GM19324 (cell line): ENCODE data around the gene VPS51.
"Not testable (repeated sequence)": the region's sequence is repeated elsewhere in the genome, so short reads cannot be mapped to it uniquely, and the experiment has no call there.

Experiments
- ATAC-seq: cut with Tn5 transposase; IDR thresholded peaks from one replicate; pipeline ENCODE4 v1.9.1; 2021; ENCODE audit warnings: mild to moderate bottlenecking, moderate library complexity; ENCODE audit not compliant: unreplicated experiment, low FRiP score

Gene VPS51

GRCh38 chr11:65132238-65132987, 36.4 kb downstream of the VPS51 start:
- ATAC-seq = peak; percentile 39

DNA sequence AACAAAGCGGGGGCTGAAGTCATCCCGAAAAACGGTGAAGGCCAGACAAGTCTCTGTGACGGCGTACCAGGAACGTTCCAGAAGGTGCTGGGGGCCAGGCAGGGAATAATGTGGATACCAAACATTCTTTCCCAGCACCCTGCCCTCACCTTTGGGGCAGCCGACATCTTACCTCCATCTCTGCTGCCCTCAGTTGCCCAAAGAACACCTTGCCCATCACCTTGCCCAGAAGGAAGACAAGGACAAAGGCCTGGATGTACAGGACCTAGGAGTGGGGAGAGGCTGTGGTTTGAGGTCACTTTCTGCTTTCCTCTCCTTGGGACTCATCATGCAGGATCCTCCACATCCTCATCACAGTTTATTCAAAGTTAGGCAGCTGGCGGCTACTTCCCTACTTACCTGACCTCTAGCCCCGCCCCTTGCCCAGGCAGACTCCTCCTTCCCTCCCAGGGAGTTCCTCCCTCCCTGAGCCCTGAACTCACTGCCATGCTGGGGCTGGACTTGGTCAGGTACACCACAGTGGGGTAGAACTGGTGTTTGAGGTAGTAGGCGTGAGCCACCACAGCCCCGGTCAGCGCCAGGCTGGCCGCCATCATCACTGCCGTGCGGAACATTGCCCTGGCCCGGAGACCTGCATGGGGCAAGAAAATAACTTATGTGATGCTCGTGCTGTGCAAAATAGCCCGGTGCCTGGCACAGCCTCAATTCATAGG, 37.1 kb downstream of the VPS51 start:
- ATAC-seq = no peak

DNA sequence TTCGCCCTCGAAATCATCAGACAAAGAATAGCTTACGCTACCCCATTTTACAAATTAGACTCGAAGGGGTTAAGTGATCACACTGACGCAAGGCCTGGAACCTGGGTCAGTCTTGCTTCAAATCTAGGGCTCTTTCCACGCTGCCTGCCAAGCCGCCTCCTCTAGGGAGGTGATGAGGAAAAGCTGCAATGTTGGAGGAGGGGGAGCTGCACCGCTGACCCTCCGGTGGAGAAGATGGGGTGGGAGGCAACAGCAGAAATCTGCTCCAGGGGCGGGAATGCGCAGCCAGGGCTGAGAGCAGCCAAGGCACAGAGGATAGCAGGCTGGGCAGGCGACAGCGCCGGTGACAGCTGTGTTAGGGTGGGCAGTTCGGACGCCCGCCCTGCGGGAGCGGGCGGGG, 37.7 kb downstream of the VPS51 start:
- no peak for ATAC-seq

GRCh38 chr11:65134240-65134951, 38.4 kb downstream of the VPS51 start, which contains the start of gene SYVN1:
TSS of gene SYVN1 (minus strand) at chr11:65134519. CDS start at chr11:65133601, 918 bp downstream.
- peak; percentile 50 for ATAC-seq

GRCh38 chr11:65134952-65135632, 39.1 kb downstream of the VPS51 start:
- peak; percentile 62 for ATAC-seq

DNA sequence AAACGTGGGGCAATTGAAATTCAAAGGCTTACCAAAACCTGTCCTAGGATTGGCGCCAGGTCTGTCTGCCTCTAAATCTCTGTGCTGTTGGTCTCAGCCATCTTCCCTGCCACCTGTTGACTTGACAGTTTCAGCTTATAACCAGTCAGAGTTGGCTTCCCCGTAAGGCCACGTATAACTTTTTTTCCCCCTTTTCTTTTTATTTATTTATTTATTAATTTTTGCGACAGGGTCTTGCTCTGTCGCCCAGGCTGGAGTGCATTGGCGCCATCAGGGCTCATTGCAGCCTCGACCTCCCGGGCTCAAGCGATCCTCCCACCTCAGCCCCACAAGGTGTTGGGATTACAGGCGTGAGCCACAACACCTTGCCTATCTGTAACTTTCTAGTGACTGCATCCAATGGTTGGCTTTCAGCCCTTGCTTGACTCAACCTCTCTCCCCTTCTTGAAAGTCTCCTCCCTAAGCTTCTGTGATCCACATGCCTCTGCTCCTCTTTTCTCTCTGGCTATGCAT, 39.7 kb downstream of the VPS51 start:
- no peak for ATAC-seq

DNA sequence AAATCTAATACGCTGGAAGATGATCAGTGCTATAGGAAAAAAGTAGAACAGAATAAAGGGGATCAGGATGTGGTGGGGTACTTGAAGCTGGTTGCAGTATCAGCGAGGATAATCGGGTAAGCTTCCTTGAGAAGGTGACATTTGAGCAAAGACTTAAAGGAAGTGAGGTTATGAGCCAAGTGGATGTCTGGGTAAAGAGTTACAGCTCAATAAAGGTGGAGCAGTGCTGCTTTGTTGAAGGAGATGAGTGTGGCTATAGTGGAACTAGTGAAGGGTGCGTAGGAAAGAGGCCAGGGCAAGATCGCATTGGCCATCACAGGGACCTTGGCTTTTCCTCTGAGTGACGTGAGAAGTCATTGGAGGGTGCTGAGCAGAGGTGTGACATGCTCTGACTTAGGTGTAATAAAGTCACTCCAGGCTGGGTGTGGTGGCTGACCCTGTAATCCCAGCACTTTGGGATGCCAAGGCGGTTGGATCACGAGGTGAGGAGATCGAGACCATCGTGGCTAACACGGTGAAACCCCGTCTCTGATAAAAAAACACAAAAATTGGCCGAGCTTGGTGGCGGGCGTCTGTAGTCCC, 40.6 kb downstream of the VPS51 start:
- no peak for ATAC-seq

DNA sequence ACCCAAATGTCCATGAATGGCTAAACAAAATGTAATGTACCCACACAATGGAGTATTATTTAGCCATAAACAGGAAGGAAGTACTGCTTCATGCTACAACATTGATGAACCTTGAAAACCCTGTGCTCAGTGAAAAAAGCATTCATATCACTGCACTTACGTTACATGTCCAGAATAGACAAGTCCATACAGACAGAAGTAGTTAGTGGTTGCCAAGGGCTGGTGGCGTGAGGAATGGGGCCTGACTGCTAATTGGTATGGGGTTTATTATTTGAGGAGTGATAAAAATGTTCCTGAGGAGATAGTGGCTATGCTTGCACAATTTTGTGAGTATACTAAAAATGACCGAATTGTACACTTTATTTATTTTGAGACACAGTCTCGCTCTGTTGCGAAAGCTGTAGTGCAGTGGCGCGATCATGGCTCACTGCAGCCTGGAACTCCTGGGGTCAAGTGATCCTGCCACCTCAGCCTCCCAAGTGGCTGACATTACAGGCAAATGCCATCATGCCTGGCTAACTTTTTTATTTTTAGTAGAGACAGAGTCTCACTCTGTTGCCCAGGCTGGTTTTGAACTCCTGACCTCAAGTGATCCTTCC, 46.0 kb downstream of the VPS51 start:
- ATAC-seq = no peak

DNA sequence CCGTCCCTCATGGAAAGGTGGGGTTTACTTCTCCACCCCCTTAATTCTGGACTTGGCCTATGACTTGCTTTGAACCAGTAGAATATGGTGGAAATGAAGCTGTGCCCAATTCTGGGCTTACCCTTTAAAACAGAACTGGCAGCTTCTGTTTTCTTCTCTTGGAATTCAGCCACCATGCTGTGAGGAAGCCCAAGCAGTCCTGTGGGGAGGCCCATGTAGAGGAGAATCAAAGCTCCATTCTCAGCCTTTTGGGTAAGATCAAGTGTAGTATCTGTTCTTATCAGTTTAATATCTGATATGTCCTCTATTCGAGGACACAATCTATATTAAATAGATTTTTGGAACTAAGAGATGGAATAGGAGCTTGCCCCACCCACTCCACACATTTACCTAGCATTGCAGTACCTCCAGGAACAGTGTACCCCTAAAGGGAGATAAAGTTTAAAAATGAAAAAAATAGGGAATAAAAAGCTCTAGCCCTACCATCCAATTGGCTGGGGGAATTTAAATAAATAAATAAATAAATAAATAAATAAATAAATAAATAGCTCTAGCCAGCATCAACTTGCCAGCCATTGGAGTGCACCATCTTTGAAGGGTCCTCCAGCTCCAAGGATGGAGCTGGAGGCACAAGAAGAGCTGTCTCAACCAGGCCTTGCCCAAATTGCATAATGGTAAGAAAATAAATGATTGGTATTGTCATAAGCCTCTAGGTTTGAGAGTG, 51.5 kb downstream of the VPS51 start:
- ATAC-seq = no peak

DNA sequence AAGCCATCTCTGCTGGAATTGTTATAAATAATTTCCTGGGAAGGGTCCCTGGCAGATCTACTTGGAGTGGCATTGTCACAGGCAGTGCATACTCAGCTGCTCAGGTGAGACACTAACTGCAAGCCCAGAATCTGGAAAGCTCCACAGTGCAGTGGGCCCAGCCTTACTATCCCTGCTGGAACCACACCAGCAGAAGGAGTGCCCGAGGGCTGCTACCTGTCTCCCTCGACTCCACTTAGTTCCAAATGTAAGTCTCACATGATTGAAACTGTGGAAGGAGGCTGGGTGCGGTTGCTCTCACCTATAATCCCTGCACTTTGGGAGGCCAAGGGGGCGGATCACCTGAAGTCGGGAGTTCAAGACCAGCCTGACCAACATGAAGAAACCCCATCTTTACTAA, 52.6 kb downstream of the VPS51 start:
- no peak for ATAC-seq

- not testable (repeated sequence) for ATAC-seq
Measured at GRCh38 chr11:65150131-65150508, 54.1 kb downstream of the VPS51 start.

DNA sequence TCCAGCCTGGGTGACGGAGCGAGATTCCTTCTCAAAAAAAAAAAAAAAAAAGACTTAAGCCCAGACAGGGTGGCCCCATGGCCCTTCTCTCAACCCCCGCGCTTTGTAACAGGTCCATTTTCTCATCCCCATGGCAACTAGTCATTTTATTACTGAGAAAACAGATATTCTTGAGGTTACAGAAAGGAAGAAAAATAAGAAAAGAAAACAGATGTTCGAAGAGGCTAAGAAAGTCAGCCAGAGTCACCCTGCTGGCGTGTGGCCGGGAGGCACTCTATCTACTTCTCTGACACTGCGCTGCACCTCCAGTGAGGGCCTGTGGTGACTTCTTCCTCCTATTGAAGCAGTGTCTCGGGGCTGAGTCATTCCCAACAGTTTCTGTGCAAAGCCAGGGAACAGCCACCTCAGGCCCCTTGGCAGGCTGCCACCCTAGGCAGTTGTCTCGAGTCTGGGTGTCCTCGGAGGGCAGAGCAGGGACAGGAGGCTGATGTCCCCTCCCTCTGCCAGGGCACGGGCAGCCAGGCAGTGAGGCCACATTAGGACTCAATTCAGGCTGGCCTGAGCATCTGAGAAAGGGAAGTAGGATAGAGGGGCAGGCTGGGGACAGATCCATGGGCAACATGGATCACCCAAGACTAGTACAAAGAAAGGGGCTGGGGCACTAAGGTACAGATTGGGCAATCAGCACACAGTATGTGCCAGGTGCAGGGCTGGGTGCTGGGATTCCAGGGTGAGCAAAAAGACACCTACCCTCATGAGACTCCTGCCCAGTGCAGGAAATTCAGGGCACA, 54.7 kb downstream of the VPS51 start:
- no peak for ATAC-seq

DNA sequence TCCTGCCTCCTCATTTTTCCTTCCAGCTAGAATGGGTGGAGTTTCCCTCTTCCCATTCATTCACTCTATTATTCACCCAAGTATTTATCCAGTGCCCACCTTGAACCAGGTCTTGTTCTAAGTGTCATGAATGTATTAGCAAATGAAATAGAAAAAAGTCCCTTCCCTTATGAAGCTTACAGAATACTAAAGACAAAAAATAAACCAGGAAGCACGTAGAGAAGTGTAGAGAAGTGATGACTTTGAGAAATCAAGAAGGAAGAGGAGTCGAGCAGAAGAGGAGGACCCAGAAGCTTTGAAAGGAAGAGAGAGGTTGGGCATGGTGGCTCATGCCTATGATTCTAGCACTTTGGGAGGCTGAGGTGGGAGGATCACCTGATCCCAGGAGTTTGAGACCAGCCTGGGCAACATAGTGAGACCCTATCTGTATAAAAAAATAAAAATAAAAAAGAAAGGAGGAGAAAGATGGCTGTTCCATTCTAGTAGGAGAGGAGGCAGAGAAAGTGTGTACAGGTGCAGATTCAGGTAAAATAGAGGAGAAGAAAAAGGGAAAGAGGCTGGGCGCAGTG, 55.4 kb downstream of the VPS51 start:
- ATAC-seq = no peak

DNA sequence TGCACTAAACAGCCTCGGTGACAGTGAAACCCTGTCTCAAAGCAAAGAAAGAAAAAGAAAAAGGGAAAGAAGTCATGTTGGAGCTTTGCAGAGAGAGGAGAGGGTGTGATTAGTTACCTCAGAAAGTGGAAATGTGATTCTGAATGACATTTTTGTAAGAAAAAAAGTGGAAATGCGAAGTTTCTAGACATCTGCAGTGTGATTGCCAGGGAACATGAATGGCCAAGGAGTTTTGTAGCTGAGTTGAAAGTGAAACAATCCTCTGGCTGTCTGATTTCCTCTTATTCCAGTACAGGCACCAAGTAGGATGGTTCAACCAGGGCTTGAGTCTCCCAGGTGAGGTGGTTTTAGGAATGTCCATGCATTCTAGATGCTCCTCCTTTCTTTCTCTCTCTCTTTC, 56.1 kb downstream of the VPS51 start:
- no peak for ATAC-seq

DNA sequence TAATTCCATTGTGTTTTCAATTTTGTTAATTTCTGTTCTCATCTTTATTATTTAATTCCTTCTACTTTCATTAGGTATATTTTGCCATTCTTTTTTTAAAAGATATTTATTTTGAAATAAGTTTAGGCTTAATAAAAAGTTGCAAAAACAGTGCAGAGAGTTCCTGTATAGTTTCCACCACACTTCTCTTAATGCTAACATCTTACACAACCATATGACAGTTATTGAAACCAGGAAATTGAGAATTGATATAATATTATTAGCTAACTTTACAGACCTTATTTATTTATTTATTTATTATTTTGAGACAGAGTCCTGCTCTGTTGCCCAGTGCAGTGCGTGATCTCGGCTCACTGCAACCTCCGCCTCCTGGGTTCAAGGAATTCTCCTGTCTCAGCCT, 60.2 kb downstream of the VPS51 start:
- ATAC-seq = no peak

GRCh38 chr11:65156926-65157325, 60.9 kb downstream of the VPS51 start:
- no peak for ATAC-seq

GRCh38 chr11:65157336-65157735, 61.3 kb downstream of the VPS51 start:
- no peak for ATAC-seq

- ATAC-seq = peak; percentile 74
Measured at GRCh38 chr11:65159012-65159411, 63.0 kb downstream of the VPS51 start.
